ENCODE results near the gene ZNF219. TPM values are rescaled to one million over a fixed set of nuclear protein-coding genes. Genes with fewer than 3 reads are reported as not detected.

Gene ZNF219
- total and polyA plus RNA-seq, 2 of the 13 experiments (the other 11 are each of a cell fraction or from before 2014, with no cell fraction given): 34.5 to 36.6 TPM

- TF ChIP-seq NPAS2 (CRISPR knock-in tag; IDR thresholded peaks at IDR 0.05; ENCODE audit: borderline replicate concordance) (no peak), ZNF350 (CRISPR knock-in tag; IDR thresholded peaks at IDR 0.05; ENCODE audit: borderline replicate concordance, low read depth) (peak; percentile 92), CBX5 (CRISPR knock-in tag; IDR thresholded peaks at IDR 0.05; ENCODE audit: borderline replicate concordance) (peak; percentile 34; the same call in 1 of the 2 replicates), AGO1 (IDR thresholded peaks at IDR 0.05; ENCODE audit: low read depth, low read length, poor library complexity, severe bottlenecking) (no peak), WIZ (CRISPR knock-in tag; IDR thresholded peaks at IDR 0.05) (no peak), THRA (CRISPR knock-in tag; IDR thresholded peaks at IDR 0.05; ENCODE audit: borderline replicate concordance) (peak; percentile 57; the same call in 1 of the 2 replicates), GABPA (IDR thresholded peaks at IDR 0.05; ENCODE audit: low read depth, low read length) (no peak), GABPA (CRISPR knock-in tag; IDR thresholded peaks at IDR 0.05; ENCODE audit: low read depth) (peak; percentile 68), ZNF841 (CRISPR knock-in tag; IDR thresholded peaks at IDR 0.05; ENCODE audit: borderline replicate concordance) (no peak), RAD21 (CRISPR knock-in tag; IDR thresholded peaks at IDR 0.05) (peak; percentile 42), RFXANK (CRISPR knock-in tag; IDR thresholded peaks at IDR 0.05) (no peak), NFE2 (CRISPR knock-in tag; IDR thresholded peaks at IDR 0.05) (no peak), MXD4 (CRISPR knock-in tag; IDR thresholded peaks at IDR 0.05) (no peak), MYNN (CRISPR knock-in tag; IDR thresholded peaks at IDR 0.05; ENCODE audit: low read depth) (no peak), ZBTB38 (CRISPR knock-in tag; IDR thresholded peaks at IDR 0.05) (peak; percentile 74), ZNF12 (CRISPR knock-in tag; IDR thresholded peaks at IDR 0.05) (peak; percentile 41; the same call in 1 of the 2 replicates), SAP130 (CRISPR knock-in tag; IDR thresholded peaks at IDR 0.05; ENCODE audit: low read depth) (peak; percentile 95), POGZ (CRISPR knock-in tag; IDR thresholded peaks at IDR 0.05) (peak; percentile 88), SIX4 (CRISPR knock-in tag; IDR thresholded peaks at IDR 0.05) (0 out of 2 replicates have a peak, but pooled peaks have one; percentile 18), MXI1 (IDR thresholded peaks at IDR 0.05; ENCODE audit: borderline replicate concordance, low read depth, low read length) (no peak; the same call in 2 of the 3 replicates), ZNF639 (CRISPR knock-in tag; conservative IDR thresholded peaks at IDR 0.05) (peak; percentile 80), ZBTB42 (CRISPR knock-in tag; IDR thresholded peaks at IDR 0.05) (no peak), LCORL (IDR thresholded peaks at IDR 0.05) (no peak), LCORL (CRISPR knock-in tag; IDR thresholded peaks at IDR 0.05) (peak; percentile 97), SMC3 (IDR thresholded peaks at IDR 0.05; ENCODE audit: low read length) (peak; percentile 38; the same call in 1 of the 2 replicates), ZNF230 (CRISPR knock-in tag; IDR thresholded peaks at IDR 0.05) (0 out of 2 replicates have a peak, but pooled peaks have one; percentile 40), ZNF605 (CRISPR knock-in tag; IDR thresholded peaks at IDR 0.05) (peak; percentile 82), ZNF317 (CRISPR knock-in tag; IDR thresholded peaks at IDR 0.05) (0 out of 2 replicates have a peak, but pooled peaks have one; percentile 38), ATM (IDR thresholded peaks at IDR 0.05; ENCODE audit: borderline replicate concordance) (no peak)
These were observed 42.9 kb downstream of the ZNF219 start (continued) for GRCh38 chr14:21055432-21056117.

All from HepG2 (cell line).